Tibial nerve (tissue), 4 donors: ENCODE data around the gene MESP2. TPM values are rescaled to one million over a fixed set of nuclear protein-coding genes. Genes with fewer than 3 reads are reported as not detected.

Source experiments
- DNase-seq, 2 donors: peaks; one replicate each; pipeline ENCODE4 v3.0.0-alpha.2; 2019; ENCODE audit warnings: low spot score in 2 of 2
- H3K27ac ChIP-seq, 4 donors: fragments of 200-600 bp; sonication (generic) in 3 of 4; one replicate each; pipeline ENCODE4 v1.5.1; 2017 to 2019; ENCODE audit warnings: mild to moderate bottlenecking in 1 of 4
- H3K27me3 ChIP-seq, 2 donors: fragments of 200-600 bp; sonication (generic) in 1 of 2; one replicate each; pipeline versions ENCODE4 v1.5.1 to v1.6.0; 2017 to 2019
- H3K36me3 ChIP-seq, 3 donors: fragments of 200-600 bp; sonication (generic); one replicate each; pipeline ENCODE4 v1.5.1; 2018 to 2019
- H3K4me1 ChIP-seq, 4 donors: fragments of 200-600 bp; sonication (generic) in 3 of 4; one replicate each; pipeline ENCODE4 v1.5.1; 2017 to 2019
- H3K4me3 ChIP-seq, 4 donors: fragments of 200-600 bp; sonication (generic) in 3 of 4; one replicate each; pipeline ENCODE4 v1.5.1; 2017 to 2019; ENCODE audit warnings: mild to moderate bottlenecking in 1 of 4, moderate library complexity in 1 of 4
- H3K9me3 ChIP-seq, 4 donors: fragments of 200-600 bp; sonication (generic) in 3 of 4; one replicate each; pipeline ENCODE4 v1.5.1; 2017 to 2019
- EP300 ChIP-seq, 2 donors: sonication (generic); formaldehyde crosslinking; IDR thresholded peaks; one replicate each; pipeline ENCODE4 v1.6.1; 2017; ENCODE audit warnings: antibody characterized with exemption in 2 of 2, mild to moderate bottlenecking in 1 of 2
- POLR2A ChIP-seq, 2 donors: fragments of 450-650 bp; IDR thresholded peaks; one replicate each; pipeline ENCODE4 v1.6.1; 2017; ENCODE audit warnings: antibody characterized with exemption in 2 of 2, mild to moderate bottlenecking in 2 of 2, moderate library complexity in 2 of 2
- WGBS, 2 donors: methylation state at CpG; one replicate each; pipeline ENCODE4 v1.1.5; 2018; 5-methylcytosine and 5-hydroxymethylcytosine counted together
- total RNA-seq, 4 donors: library from RNA; depleted of rRNA; stranded (reverse); fragments of >200 nt; gene quantifications; one replicate each; pipeline ENCODE4 v1.1.0, GENCODE V29; 2016
- TF ChIP-seq, protein P1 (sequence below), 5 experiments: fragments of 200-600 bp in 3 of 5; fragments of 450-650 bp in 2 of 5; sonication (generic) in 3 of 5; IDR thresholded peaks; one replicate each; pipeline ENCODE4 v1.5.1; 2016 to 2019; ENCODE audit warnings: antibody characterized with exemption in 5 of 5, mild to moderate bottlenecking in 3 of 5, moderate library complexity in 2 of 5

Gene MESP2
- total RNA-seq, 4 donors from 2014 or later = 1.5 TPM; not detected in 3

DNA sequence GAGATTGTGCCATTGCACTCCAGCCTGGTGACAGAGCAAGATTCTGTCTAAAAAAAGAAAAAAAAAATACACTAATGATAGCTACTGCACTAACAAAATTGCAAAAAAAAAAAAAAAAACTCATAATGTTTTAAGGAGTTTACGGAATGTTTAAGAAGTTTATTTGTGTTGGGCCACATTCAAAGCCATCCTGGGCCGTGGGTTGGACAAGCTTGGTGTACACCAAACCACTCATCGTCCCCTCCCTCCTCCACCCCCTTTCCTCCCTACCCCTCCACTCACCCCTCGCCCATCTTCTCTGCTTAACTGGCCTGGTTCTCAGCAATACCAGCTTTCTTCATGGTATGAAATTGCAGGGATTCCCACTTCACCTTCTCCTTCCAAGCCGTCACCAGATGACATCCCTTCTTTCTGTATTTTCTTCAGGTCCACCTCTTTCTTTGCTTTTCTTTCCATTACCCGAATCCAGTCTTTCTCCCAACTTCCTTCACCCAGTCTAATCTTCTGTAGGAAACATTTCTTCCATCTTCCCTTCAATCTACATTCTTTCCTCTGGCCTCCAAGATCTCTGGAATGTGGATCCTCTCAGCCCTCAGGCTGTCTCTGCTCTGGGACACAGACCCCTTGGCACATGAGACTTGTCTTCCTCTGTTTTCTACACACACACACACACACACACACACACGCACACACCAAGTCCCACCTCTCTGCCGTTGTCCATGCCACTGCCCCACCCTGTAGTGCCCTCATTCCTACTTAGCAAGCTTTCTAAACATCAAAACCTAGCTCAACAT is 21.6 kb upstream of the MESP2 start:
- Histone ChIP-seq H3K9me3 (no peaks in the 10 kb centered on the region), H3K27ac (no peak overlapping the region), H3K27me3 (peaks cover 0 to 8% of the 10 kb centered on the region in 2 donors), H3K4me3 (no peak overlapping the region), H3K4me1 (peaks cover 0 to 17% (median 11%) of the 10 kb centered on the region in 4 donors), H3K36me3 (no peaks in the 10 kb centered on the region)
- no peak for DNase-seq
- WGBS, 2 donors = 59 to 74% methylated on average over 8 of the region's 8 CpGs
- TF ChIP-seq POLR2A (IDR thresholded peaks at IDR 0.05) = no peak
- no peak for TF ChIP-seq EP300 (IDR thresholded peaks at IDR 0.05)
- TF ChIP-seq, protein P1, sequence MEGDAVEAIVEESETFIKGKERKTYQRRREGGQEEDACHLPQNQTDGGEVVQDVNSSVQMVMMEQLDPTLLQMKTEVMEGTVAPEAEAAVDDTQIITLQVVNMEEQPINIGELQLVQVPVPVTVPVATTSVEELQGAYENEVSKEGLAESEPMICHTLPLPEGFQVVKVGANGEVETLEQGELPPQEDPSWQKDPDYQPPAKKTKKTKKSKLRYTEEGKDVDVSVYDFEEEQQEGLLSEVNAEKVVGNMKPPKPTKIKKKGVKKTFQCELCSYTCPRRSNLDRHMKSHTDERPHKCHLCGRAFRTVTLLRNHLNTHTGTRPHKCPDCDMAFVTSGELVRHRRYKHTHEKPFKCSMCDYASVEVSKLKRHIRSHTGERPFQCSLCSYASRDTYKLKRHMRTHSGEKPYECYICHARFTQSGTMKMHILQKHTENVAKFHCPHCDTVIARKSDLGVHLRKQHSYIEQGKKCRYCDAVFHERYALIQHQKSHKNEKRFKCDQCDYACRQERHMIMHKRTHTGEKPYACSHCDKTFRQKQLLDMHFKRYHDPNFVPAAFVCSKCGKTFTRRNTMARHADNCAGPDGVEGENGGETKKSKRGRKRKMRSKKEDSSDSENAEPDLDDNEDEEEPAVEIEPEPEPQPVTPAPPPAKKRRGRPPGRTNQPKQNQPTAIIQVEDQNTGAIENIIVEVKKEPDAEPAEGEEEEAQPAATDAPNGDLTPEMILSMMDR (IDR thresholded peaks at IDR 0.05) = no peak

GRCh38 chr15:89755701-89756100 is 20.4 kb upstream of the MESP2 start:
- 82 to 86% methylated on average over 4 of the region's 4 CpGs for WGBS, 2 donors
- no peak overlapping the region for H3K27ac ChIP-seq
- H3K36me3 ChIP-seq = no peaks in the 10 kb centered on the region
- no peak for TF ChIP-seq EP300 (IDR thresholded peaks at IDR 0.05)
- no peaks in the 10 kb centered on the region for H3K9me3 ChIP-seq
- H3K27me3 ChIP-seq = no peaks in the 10 kb centered on the region
- no peak for DNase-seq
- H3K4me3 ChIP-seq = no peak overlapping the region
- H3K4me1 ChIP-seq = peaks cover 0 to 9% (median 5%) of the 10 kb centered on the region in 4 donors

DNA sequence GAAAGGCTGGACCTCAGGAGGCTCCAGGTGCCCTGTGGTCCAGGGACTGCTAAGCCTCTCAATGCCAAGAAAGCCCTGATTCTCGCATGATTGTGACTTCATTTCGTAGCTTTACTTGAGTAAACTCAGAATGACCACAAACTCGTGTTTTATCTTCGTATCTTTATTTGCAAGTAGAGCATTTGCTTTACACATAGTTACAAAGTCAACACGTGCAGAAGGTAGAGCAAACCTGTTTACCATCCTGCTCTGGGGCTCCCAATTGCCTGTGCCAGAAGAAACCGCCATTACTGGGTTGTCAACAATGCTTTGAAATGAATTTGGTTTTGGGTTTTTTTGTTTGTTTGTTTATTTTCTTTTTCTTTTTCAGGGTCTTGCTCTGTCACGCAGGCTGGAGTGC is 19.2 kb upstream of the MESP2 start:
- Histone ChIP-seq H3K27me3 (no peaks in the 10 kb centered on the region), H3K4me1 (peaks cover 0 to 8% (median 0%) of the 10 kb centered on the region in 4 donors), H3K36me3 (no peaks in the 10 kb centered on the region), H3K9me3 (no peaks in the 10 kb centered on the region), H3K27ac (no peak overlapping the region), H3K4me3 (no peak overlapping the region)
- DNase-seq = no peak
- 73 to 76% methylated on average over 7 of the region's 7 CpGs for WGBS, 2 donors
- TF ChIP-seq POLR2A (IDR thresholded peaks at IDR 0.05) (no peak), EP300 (IDR thresholded peaks at IDR 0.05) (no peak)
- TF ChIP-seq, protein P1 (IDR thresholded peaks at IDR 0.05) = no peak

GRCh38 chr15:89758283-89758682 is 17.8 kb upstream of the MESP2 start:
- 72 to 79% methylated on average over 8 of the region's 8 CpGs for WGBS, 2 donors
- DNase-seq = no peak
- no peak overlapping the region for H3K4me3 ChIP-seq
- no peak overlapping the region for H3K27ac ChIP-seq
- no peaks in the 10 kb centered on the region for H3K36me3 ChIP-seq
- no peaks in the 10 kb centered on the region for H3K9me3 ChIP-seq
- no peak for TF ChIP-seq EP300 (IDR thresholded peaks at IDR 0.05)
- TF ChIP-seq, protein P1 (IDR thresholded peaks at IDR 0.05) = no peak
- no peak for TF ChIP-seq POLR2A (IDR thresholded peaks at IDR 0.05)
- no peaks in the 10 kb centered on the region for H3K27me3 ChIP-seq
- H3K4me1 ChIP-seq = peaks cover 0 to 8% (median 0%) of the 10 kb centered on the region in 4 donors

GRCh38 chr15:89758981-89759380 is 17.2 kb upstream of the MESP2 start:
- no peaks in the 10 kb centered on the region for H3K27me3 ChIP-seq
- TF ChIP-seq POLR2A (IDR thresholded peaks at IDR 0.05) (no peak), EP300 (IDR thresholded peaks at IDR 0.05) (no peak)
- TF ChIP-seq, protein P1 (IDR thresholded peaks at IDR 0.05) = no peak
- 83 to 90% methylated on average over 8 of the region's 8 CpGs for WGBS, 2 donors

More at GRCh38 chr15:89758981-89759380, 17.2 kb upstream of the MESP2 start:
- Histone ChIP-seq H3K36me3 (no peaks in the 10 kb centered on the region), H3K4me3 (no peak overlapping the region), H3K4me1 (peaks cover 0 to 8% (median 0%) of the 10 kb centered on the region in 4 donors), H3K27ac (no peak overlapping the region), H3K9me3 (no peaks in the 10 kb centered on the region)
- DNase-seq = no peak
